Neuronal stem cell (in vitro differentiated cells): ENCODE measurements around the gene HBP1.

Source experiments
- DNase-seq: peaks from one replicate; pipeline ENCODE4 v3.0.0-alpha.2; 2013; ENCODE audit warnings: low spot score
- H2AFZ ChIP-seq: one replicate; pipeline ENCODE4 v1.6.1; 2013; ENCODE audit warnings: mild to moderate bottlenecking, low read length, inconsistent platforms
- H2AK5ac ChIP-seq: 2 replicates; pipeline ENCODE4 v1.6.1; 2013; ENCODE audit warnings: low read depth, mild to moderate bottlenecking, inconsistent platforms, low read length, moderate library complexity, mixed read lengths
- H2BK120ac ChIP-seq: 2 replicates; pipeline ENCODE4 v1.6.1; 2013; ENCODE audit warnings: low read depth, mild to moderate bottlenecking, inconsistent platforms, low read length, moderate library complexity, mixed read lengths
- H2BK12ac ChIP-seq: one replicate; pipeline ENCODE4 v1.6.1; 2013; ENCODE audit warnings: low read length, inconsistent platforms
- H2BK15ac ChIP-seq: 2 replicates; pipeline ENCODE4 v1.6.1; 2013; ENCODE audit warnings: mild to moderate bottlenecking, low read length, inconsistent platforms, mixed read lengths
- H2BK5ac ChIP-seq: one replicate; pipeline ENCODE4 v1.6.1; 2013; ENCODE audit warnings: inconsistent platforms, mild to moderate bottlenecking, low read length, moderate library complexity
- H3K14ac ChIP-seq: one replicate; pipeline ENCODE4 v1.6.1; 2013; ENCODE audit warnings: low read length, inconsistent platforms
- H3K18ac ChIP-seq: 2 replicates; pipeline ENCODE4 v1.6.1; 2013; ENCODE audit warnings: low read length, inconsistent platforms
- H3K23ac ChIP-seq: 2 replicates; pipeline ENCODE4 v1.6.1; 2013; ENCODE audit warnings: low read depth, mild to moderate bottlenecking, mixed read lengths, low read length, inconsistent platforms; ENCODE audit not compliant: poor library complexity
- H3K27ac ChIP-seq: replicated peaks from 3 replicates; pipeline ENCODE4 v1.5.1; 2013; ENCODE audit warnings: low read length, inconsistent platforms
- H3K27me3 ChIP-seq, 3 experiments: 2 replicates each; pipeline ENCODE4 v1.6.1; 2013; ENCODE audit warnings: low read length in 3 of 3, mild to moderate bottlenecking in 2 of 3, inconsistent platforms in 1 of 3, low read depth in 1 of 3, mixed read lengths in 1 of 3, moderate library complexity in 1 of 3; ENCODE audit not compliant: control insufficient read depth in 3 of 3, insufficient read depth in 3 of 3
- H3K36me3 ChIP-seq, 2 donors: replicated peaks in 1 of 2; 2 replicates each; pipeline ENCODE4 v1.6.1; 2013; ENCODE audit warnings: low read length in 2 of 2; ENCODE audit not compliant: control insufficient read depth in 2 of 2, insufficient read depth in 2 of 2
- H3K4ac ChIP-seq: 2 replicates; pipeline ENCODE4 v1.6.1; 2013; ENCODE audit warnings: inconsistent platforms, mild to moderate bottlenecking, low read length, moderate library complexity
- H3K4me1 ChIP-seq, 2 donors: 1 replicate in 1 of 2; 2 replicates in 1 of 2; pipeline ENCODE4 v1.6.1; 2013; ENCODE audit warnings: low read length in 2 of 2, low read depth in 1 of 2; ENCODE audit not compliant: control insufficient read depth in 2 of 2, insufficient read depth in 1 of 2
- H3K4me2 ChIP-seq: one replicate; pipeline ENCODE4 v1.6.1; 2013; ENCODE audit warnings: mild to moderate bottlenecking, low read length, inconsistent platforms; ENCODE audit not compliant: insufficient read depth, poor library complexity, severe bottlenecking
- H3K4me3 ChIP-seq, 2 donors: 2 replicates each; pipeline ENCODE4 v1.5.1; 2013; ENCODE audit warnings: low read length in 2 of 2, mild to moderate bottlenecking in 2 of 2, inconsistent platforms in 1 of 2, moderate library complexity in 1 of 2
- H3K79me1 ChIP-seq: one replicate; pipeline ENCODE4 v1.6.1; 2013; ENCODE audit warnings: low read depth, mild to moderate bottlenecking, inconsistent platforms, low read length, moderate library complexity
- H3K9ac ChIP-seq: one replicate; pipeline ENCODE4 v1.6.1; 2013; ENCODE audit warnings: mild to moderate bottlenecking, low read depth, low read length, inconsistent platforms; ENCODE audit not compliant: poor library complexity
- H3K9me3 ChIP-seq, 2 donors: replicated peaks in 1 of 2; 2 replicates each; pipeline versions ENCODE3 to v1.6.1; 2013; ENCODE audit warnings: low read length in 2 of 2, mild to moderate bottlenecking in 2 of 2, inconsistent platforms in 1 of 2, low read depth in 1 of 2, mixed read lengths in 1 of 2, moderate library complexity in 1 of 2; ENCODE audit not compliant: control insufficient read depth in 2 of 2, insufficient read depth in 1 of 2
- H4K8ac ChIP-seq: one replicate; pipeline ENCODE4 v1.6.1; 2013; ENCODE audit warnings: low read depth, mild to moderate bottlenecking, inconsistent platforms, low read length, moderate library complexity
- H4K91ac ChIP-seq: one replicate; pipeline ENCODE4 v1.6.1; 2013; ENCODE audit warnings: low read length, low read depth, mild to moderate bottlenecking, inconsistent platforms; ENCODE audit not compliant: poor library complexity
- WGBS, 2 donors: extraction: QIAGEN DNeasy Blood & Tissue Kit; methylation state at CpG; one replicate each; pipeline ENCODE4 v1.1.7; 2013; ENCODE audit warnings: missing lambda C conversion rate in 2 of 2, mixed read lengths in 1 of 2; ENCODE audit not compliant: insufficient read length in 2 of 2, insufficient replicate concordance in 1 of 2; ENCODE audit errors: extremely low coverage in 2 of 2; 5-methylcytosine and 5-hydroxymethylcytosine counted together

HBP1 gene

GRCh38 chr7:107161415-107161814 lies 7.4 kb upstream of the HBP1 start:
- Histone ChIP-seq H2BK12ac (no peak overlapping the region), H3K4me3 (no peak overlapping the region), H3K4ac (no peak overlapping the region), H3K27me3 (no peaks in the 10 kb centered on the region), H3K27ac (no peak overlapping the region), H3K23ac (no peak overlapping the region), H3K4me2 (no peak overlapping the region), H2BK5ac (no peak overlapping the region), H3K36me3 (peaks cover 0 to 3% of the 10 kb centered on the region in 2 donors), H3K14ac (no peak overlapping the region), H2BK120ac (no peak overlapping the region), H3K9me3 (no peaks in the 10 kb centered on the region), H3K79me1 (no peaks in the 10 kb centered on the region), H3K18ac (no peak overlapping the region), H2BK15ac (no peak overlapping the region), H3K9ac (no peak overlapping the region), H2AFZ (no peak overlapping the region), H4K91ac (no peak overlapping the region), H3K4me1 (no peaks in the 10 kb centered on the region), H2AK5ac (no peak overlapping the region), H4K8ac (no peak overlapping the region)
- DNase-seq, result no peak
- no CpG with 5 or more reads among the region's 3 CpGs for WGBS, 2 donors

GRCh38 chr7:107162475-107162874 lies 6.3 kb upstream of the HBP1 start:
- Histone ChIP-seq H2BK12ac (no peak overlapping the region), H3K18ac (no peak overlapping the region)
- no CpG with 5 or more reads among the region's 5 CpGs for WGBS, 2 donors

GRCh38 chr7:107164092-107164491 lies 4.7 kb upstream of the HBP1 start:
- no peak overlapping the region for H3K27ac ChIP-seq
- no peak overlapping the region for H4K8ac ChIP-seq
- no peak overlapping the region for H2BK15ac ChIP-seq
- no peak overlapping the region for H3K14ac ChIP-seq
- H2AK5ac ChIP-seq, result no peak overlapping the region
- no peak overlapping the region for H3K4me3 ChIP-seq
- WGBS, 2 donors, result no CpG with 5 or more reads among the region's 2 CpGs
- H4K91ac ChIP-seq, result no peak overlapping the region
- no peak overlapping the region for H3K4ac ChIP-seq
- no peaks in the 10 kb centered on the region for H3K9me3 ChIP-seq
- H3K27me3 ChIP-seq, result no peaks in the 10 kb centered on the region
- no peak for DNase-seq
- no peak overlapping the region for H3K18ac ChIP-seq
- no peak overlapping the region for H3K9ac ChIP-seq
- no peak overlapping the region for H2BK120ac ChIP-seq
- H2BK12ac ChIP-seq, result no peak overlapping the region
- H2BK5ac ChIP-seq, result no peak overlapping the region
- H3K4me1 ChIP-seq, result no peaks in the 10 kb centered on the region
- no peak overlapping the region for H3K4me2 ChIP-seq
- no peak overlapping the region for H2AFZ ChIP-seq
- H3K23ac ChIP-seq, result no peak overlapping the region
- H3K79me1 ChIP-seq, result peaks cover 1% of the 10 kb centered on the region
- peaks cover 0 to 3% of the 10 kb centered on the region in 2 donors for H3K36me3 ChIP-seq

More at GRCh38 chr7:107162475-107162874, 6.3 kb upstream of the HBP1 start:
- Histone ChIP-seq H4K91ac (no peak overlapping the region), H3K4me1 (no peaks in the 10 kb centered on the region), H3K23ac (no peak overlapping the region), H2AFZ (no peak overlapping the region), H3K9ac (no peak overlapping the region), H3K4me2 (no peak overlapping the region), H3K4ac (no peak overlapping the region), H2BK5ac (no peak overlapping the region), H2BK15ac (no peak overlapping the region), H4K8ac (no peak overlapping the region), H2BK120ac (no peak overlapping the region), H3K14ac (no peak overlapping the region), H3K27ac (no peak overlapping the region), H3K4me3 (no peak overlapping the region), H3K36me3 (peaks cover 0 to 3% of the 10 kb centered on the region in 2 donors), H2AK5ac (no peak overlapping the region), H3K27me3 (no peaks in the 10 kb centered on the region), H3K9me3 (no peaks in the 10 kb centered on the region), H3K79me1 (no peaks in the 10 kb centered on the region)
- DNase-seq, result no peak

GRCh38 chr7:107165341-107165740 lies 3.5 kb upstream of the HBP1 start:
- peaks cover 1% of the 10 kb centered on the region for H3K79me1 ChIP-seq
- H2BK5ac ChIP-seq, result no peak overlapping the region
- no peak overlapping the region for H3K4ac ChIP-seq
- H3K9ac ChIP-seq, result no peak overlapping the region
- H3K27ac ChIP-seq, result no peak overlapping the region
- H3K4me2 ChIP-seq, result no peak overlapping the region
- DNase-seq, result no peak
- H2AK5ac ChIP-seq, result no peak overlapping the region
- H3K23ac ChIP-seq, result no peak overlapping the region
- WGBS, 2 donors, result no CpG with 5 or more reads among the region's 3 CpGs
- H3K4me3 ChIP-seq, result no peak overlapping the region
- H3K27me3 ChIP-seq, result no peaks in the 10 kb centered on the region
- peak overlapping the region; percentile 25 for H2AFZ ChIP-seq
- no peaks in the 10 kb centered on the region for H3K36me3 ChIP-seq
- no peaks in the 10 kb centered on the region for H3K9me3 ChIP-seq
- H3K14ac ChIP-seq, result no peak overlapping the region
- no peaks in the 10 kb centered on the region for H3K4me1 ChIP-seq
- H3K18ac ChIP-seq, result no peak overlapping the region
- no peak overlapping the region for H4K8ac ChIP-seq
- H2BK15ac ChIP-seq, result no peak overlapping the region
- no peak overlapping the region for H2BK120ac ChIP-seq
- no peak overlapping the region for H2BK12ac ChIP-seq
- no peak overlapping the region for H4K91ac ChIP-seq
